AG09309 (cell line): ENCODE results near the gene TLL1.

Experiments
- DNase-seq: peaks from one replicate; pipeline ENCODE4 v3.0.0-alpha.2; 2010; ENCODE audit warnings: low read depth
- H3K4me3 ChIP-seq: 2 replicates; pipeline ENCODE4 v1.5.1; 2011; ENCODE audit warnings: mild to moderate bottlenecking, low read depth, low read length, moderate library complexity; ENCODE audit not compliant: control insufficient read depth
- TF ChIP-seq, protein P1 (sequence below): IDR thresholded peaks from 2 replicates; pipeline ENCODE4 v1.5.1; 2011; ENCODE audit warnings: mild to moderate bottlenecking, low read depth, low read length, inconsistent platforms; ENCODE audit not compliant: insufficient read depth, control insufficient read depth; ENCODE audit errors: missing control alignments

Gene TLL1

DNA sequence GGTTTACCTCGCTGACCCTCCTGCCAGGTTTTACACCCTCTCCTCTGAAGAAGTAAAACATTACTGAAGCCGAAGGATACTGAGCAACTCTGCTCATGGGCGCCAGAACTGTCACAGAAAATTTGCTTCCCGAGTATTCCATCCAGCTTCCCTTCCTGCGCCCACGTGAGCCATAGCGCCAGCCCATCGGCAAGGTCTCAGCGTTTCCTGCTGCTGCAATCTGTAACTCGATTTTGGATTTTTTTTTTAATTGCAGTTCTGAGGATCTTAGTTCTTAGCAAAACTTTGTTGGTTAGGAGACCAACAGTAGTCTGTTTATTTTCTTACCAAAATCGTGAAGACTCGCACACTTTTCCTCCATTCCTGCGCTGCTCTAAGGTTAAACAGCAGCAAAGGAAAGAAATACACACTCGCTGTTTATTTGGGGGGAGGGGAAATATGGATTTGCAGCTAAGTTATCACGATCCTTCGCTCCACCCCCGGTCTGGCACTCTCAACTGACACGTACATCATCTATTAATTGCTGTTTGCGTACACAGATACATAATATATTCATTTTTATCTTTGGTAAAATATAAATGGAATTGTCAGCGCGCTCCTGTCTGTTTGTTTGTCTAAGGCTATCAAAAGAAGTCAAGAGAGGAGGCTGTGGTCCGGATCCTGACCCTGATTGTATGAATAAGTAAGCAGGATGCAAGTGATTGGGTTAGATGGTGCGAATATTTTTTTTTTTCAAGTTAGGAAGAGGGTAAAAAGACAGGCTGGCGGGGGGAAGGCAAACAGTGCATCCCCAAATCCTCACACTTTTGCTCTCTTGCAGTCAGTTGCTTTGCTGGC is at the start of gene TLL1:
TLL1 (plus strand) TSS at position 777 of the 837 bp plus-strand sequence. CDS start 668 bp downstream, outside the sequence.
- TF ChIP-seq, protein P1, sequence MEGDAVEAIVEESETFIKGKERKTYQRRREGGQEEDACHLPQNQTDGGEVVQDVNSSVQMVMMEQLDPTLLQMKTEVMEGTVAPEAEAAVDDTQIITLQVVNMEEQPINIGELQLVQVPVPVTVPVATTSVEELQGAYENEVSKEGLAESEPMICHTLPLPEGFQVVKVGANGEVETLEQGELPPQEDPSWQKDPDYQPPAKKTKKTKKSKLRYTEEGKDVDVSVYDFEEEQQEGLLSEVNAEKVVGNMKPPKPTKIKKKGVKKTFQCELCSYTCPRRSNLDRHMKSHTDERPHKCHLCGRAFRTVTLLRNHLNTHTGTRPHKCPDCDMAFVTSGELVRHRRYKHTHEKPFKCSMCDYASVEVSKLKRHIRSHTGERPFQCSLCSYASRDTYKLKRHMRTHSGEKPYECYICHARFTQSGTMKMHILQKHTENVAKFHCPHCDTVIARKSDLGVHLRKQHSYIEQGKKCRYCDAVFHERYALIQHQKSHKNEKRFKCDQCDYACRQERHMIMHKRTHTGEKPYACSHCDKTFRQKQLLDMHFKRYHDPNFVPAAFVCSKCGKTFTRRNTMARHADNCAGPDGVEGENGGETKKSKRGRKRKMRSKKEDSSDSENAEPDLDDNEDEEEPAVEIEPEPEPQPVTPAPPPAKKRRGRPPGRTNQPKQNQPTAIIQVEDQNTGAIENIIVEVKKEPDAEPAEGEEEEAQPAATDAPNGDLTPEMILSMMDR, result no peak
- DNase-seq, result no peak
- H3K4me3 ChIP-seq, result peak within 1 kb of the TSS; percentile 47

DNA sequence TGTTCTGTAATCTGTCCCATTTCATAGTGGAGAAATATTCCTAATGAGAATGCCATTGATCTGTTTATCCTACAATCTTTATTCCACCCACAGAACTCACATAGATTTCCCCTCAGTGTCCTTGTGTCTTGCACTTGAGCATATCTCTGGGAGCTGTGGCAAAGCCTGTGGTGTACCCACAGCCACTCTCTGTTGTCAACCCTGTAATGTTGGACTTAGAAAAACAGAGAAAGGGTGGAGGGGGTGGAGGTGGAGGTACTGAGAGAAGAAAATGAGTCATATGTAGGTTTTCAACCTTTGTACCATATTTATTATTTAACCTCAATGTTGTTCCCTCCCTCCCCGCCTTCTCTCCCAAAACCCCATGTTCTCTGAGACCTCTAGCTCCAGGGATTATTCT is 46.9 kb upstream of the TLL1 start:
- DNase-seq, result no peak
- no peak overlapping the region for H3K4me3 ChIP-seq
- TF ChIP-seq, protein P1, result no peak

DNA sequence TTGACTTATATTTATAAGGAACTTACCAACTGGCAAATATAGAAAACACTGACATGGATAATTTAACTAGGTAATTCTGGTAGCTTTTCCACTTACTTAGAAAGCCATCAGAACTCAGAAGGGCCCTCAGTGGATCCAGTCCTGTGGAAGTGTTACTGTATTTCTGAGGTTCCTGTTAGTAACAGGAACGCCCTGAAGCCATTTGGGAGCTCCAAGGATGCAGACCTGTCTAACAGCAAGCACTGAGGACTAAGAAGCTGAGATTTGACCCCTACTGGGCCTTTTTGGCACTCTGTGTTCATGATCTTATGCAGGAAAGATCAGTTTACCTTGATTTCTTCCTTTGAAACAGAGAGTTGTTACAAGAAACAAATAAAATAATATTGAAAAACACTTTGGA is 46.0 kb upstream of the TLL1 start:
- DNase-seq, result no peak
- TF ChIP-seq, protein P1, result no peak
- H3K4me3 ChIP-seq, result no peak overlapping the region

DNA sequence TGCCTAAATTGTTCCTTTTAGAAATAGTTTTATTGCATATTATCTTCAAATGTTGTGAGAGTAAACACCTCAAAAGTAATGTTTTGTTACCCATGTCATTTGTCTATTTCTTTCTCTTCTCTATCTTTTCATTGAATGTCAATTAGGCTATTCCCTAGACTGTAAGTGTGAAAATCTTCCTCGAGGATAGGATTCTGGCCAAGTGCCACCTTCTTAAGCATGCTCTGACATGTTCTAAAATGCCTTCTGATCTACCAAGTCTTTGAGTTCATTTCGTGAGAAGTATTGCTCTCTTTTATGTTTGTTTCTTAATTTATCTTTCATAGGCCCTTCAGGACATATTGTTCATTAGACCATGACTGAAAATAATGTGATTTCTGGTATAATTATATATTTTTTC is 44.1 kb upstream of the TLL1 start:
- H3K4me3 ChIP-seq, result no peak overlapping the region
- TF ChIP-seq, protein P1, result no peak
- DNase-seq, result no peak

DNA sequence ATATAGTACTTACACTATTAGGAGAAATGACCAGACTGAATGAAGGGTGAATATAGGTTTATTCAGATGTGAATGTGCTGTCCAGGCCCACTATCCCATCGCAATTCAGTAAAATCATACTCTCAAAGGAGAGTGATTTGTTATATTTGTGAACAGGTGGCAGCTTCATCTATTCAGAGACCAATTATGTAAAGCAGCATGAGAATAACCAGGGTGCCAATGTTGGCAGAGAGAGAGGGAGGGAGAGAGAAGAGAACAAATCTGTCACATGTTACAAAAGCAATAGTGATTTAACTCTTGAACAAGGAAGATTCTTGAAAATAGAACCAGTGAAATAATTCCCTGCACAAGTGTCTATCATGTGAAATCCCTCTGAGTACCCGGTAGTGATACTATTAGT is 38.9 kb upstream of the TLL1 start:
- DNase-seq, result no peak
- no peak overlapping the region for H3K4me3 ChIP-seq
- TF ChIP-seq, protein P1, result no peak

DNA sequence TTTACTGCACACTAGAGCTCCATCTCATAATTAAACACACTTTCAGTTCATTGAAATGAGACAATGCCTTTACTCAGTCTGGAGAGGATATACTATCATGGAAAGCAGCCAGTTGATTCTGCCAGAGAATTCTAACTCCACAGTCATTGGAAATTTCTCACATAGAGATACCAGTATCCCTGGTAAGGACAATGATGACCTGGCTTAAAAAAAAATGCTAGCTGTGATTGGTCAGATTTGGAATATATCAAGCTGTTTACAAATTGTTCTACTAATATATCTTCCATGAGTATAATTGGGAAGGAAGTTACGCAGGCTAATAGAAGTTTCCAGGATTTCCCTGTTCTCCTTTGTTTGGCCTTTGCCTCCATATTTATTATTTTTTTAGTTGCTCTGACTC is 34.5 kb upstream of the TLL1 start:
- no peak for DNase-seq
- H3K4me3 ChIP-seq, result no peak overlapping the region
- TF ChIP-seq, protein P1, result no peak
